Measurements from ENCODE around the gene LKAAEAR1. TPM values are rescaled to one million over a fixed set of nuclear protein-coding genes. Genes with fewer than 3 reads are reported as not detected.

Gene LKAAEAR1
- total and polyA plus RNA-seq, 2 of the 13 experiments (the other 11 are each of a cell fraction or from before 2014, with no cell fraction given): not detected

- TF ChIP-seq USF2 (IDR thresholded peaks at IDR 0.05; ENCODE audit: low read depth, low read length) (no peak), USF2 (CRISPR knock-in tag; IDR thresholded peaks at IDR 0.05; ENCODE audit: borderline replicate concordance) (peak; percentile 27; the same call in 1 of the 2 replicates), ZNF142 (CRISPR knock-in tag; IDR thresholded peaks at IDR 0.05) (no peak; the same call in 1 of the 2 replicates), NFE2L1 (CRISPR knock-in tag; IDR thresholded peaks at IDR 0.05; ENCODE audit: borderline replicate concordance) (no peak), GABPA (IDR thresholded peaks at IDR 0.05; ENCODE audit: low read depth, low read length) (no peak), GABPA (CRISPR knock-in tag; IDR thresholded peaks at IDR 0.05; ENCODE audit: low read depth) (peak; percentile 82), DMAP1 (CRISPR knock-in tag; IDR thresholded peaks at IDR 0.05) (peak; percentile 36; the same call in 1 of the 2 replicates), MIER2 (CRISPR knock-in tag; IDR thresholded peaks at IDR 0.05) (peak; percentile 21; the same call in 1 of the 2 replicates), HNRNPK (IDR thresholded peaks at IDR 0.05; ENCODE audit: low read depth, low read length, poor library complexity, severe bottlenecking) (peak; percentile 97), AKAP8 (CRISPR knock-in tag; IDR thresholded peaks at IDR 0.05) (peak; percentile 30; the same call in 1 of the 2 replicates), SMAD1 (CRISPR knock-in tag; IDR thresholded peaks at IDR 0.05; ENCODE audit: borderline replicate concordance, low read depth) (peak; percentile 97; the same call in 1 of the 2 replicates), KLF9 (CRISPR knock-in tag; IDR thresholded peaks at IDR 0.05; ENCODE audit: low read depth) (no peak), ZFP91 (CRISPR knock-in tag; IDR thresholded peaks at IDR 0.05; ENCODE audit: borderline replicate concordance) (peak; percentile 49; the same call in 1 of the 2 replicates), THAP8 (CRISPR knock-in tag; IDR thresholded peaks at IDR 0.05; ENCODE audit: borderline replicate concordance) (no peak; the same call in 1 of the 2 replicates), MED1 (CRISPR knock-in tag; IDR thresholded peaks at IDR 0.05) (peak; percentile 32; the same call in 1 of the 2 replicates), TOE1 (CRISPR knock-in tag; IDR thresholded peaks at IDR 0.05) (no peak), U2AF1 (optimal IDR thresholded peaks at IDR 0.05; ENCODE audit: low read depth, low read length) (peak; percentile 79)
These were observed 42.0 kb downstream of the LKAAEAR1 start (continued) for GRCh38 chr20:64042054-64042781.

Data from HepG2 (cell line).